Measurements from ENCODE around the gene PTPRB. TPM values are rescaled to one million over a fixed set of nuclear protein-coding genes. Genes with fewer than 3 reads are reported as not detected.

Gene PTPRB
- total RNA-seq, 1 experiment from 2014 or later = not detected

DNA sequence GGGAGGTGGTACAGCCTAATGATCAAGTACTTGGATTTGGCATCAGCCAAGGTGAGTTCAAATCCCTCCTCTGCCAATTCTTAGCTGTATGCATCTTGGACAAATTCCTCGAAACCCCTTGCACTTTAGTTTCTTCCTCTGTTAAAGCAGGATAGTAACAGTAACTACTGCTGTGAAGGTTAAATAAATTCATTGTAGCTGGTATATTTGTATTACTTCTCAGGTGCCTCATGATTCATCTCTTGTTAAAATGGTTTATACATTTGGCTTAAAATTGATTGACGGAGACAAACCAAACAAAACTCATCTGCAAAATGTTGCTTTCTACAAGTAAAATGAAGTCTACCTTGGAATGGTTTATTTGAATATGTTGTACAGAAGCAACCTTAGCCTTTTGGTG, 2.3 kb upstream of the PTPRB start:
- Histone ChIP-seq H3K9me3 (ENCODE audit: low read depth, low read length, poor library complexity, severe bottlenecking) (no peaks in the 10 kb centered on the region), H3K27me3 (replicated peaks; ENCODE audit: insufficient read depth, low read depth, low read length, poor library complexity) (no peaks in the 10 kb centered on the region), H3K4me3 (ENCODE audit: low read depth, low read length, poor library complexity, severe bottlenecking) (no peak overlapping the region), H3K4me1 (ENCODE audit: insufficient read depth, low read length, poor library complexity, severe bottlenecking) (no peaks in the 10 kb centered on the region), H3K27ac (ENCODE audit: low read depth, low read length, poor library complexity, severe bottlenecking) (no peak overlapping the region), H3K36me3 (ENCODE audit: insufficient read depth, low read length, poor library complexity, severe bottlenecking) (no peaks in the 10 kb centered on the region)
- POLR2A ChIA-PET (ENCODE audit: low non-redundant PET) = no interaction called here
- no TSS peak for BruUV-seq (replicated peaks)
- intact Hi-C loops (cut with micrococcal nuclease; ENCODE audit: unreplicated experiment) = no loop called here
- DNase-seq (ENCODE audit: low spot score) = no peak
- CTCF ChIA-PET = no interaction called here
- TF ChIP-seq EZH2 (IDR thresholded peaks at IDR 0.05; ENCODE audit: borderline replicate concordance, low read depth, low read length, poor library complexity, severe bottlenecking) = no peak
- TF ChIP-seq, protein P1, sequence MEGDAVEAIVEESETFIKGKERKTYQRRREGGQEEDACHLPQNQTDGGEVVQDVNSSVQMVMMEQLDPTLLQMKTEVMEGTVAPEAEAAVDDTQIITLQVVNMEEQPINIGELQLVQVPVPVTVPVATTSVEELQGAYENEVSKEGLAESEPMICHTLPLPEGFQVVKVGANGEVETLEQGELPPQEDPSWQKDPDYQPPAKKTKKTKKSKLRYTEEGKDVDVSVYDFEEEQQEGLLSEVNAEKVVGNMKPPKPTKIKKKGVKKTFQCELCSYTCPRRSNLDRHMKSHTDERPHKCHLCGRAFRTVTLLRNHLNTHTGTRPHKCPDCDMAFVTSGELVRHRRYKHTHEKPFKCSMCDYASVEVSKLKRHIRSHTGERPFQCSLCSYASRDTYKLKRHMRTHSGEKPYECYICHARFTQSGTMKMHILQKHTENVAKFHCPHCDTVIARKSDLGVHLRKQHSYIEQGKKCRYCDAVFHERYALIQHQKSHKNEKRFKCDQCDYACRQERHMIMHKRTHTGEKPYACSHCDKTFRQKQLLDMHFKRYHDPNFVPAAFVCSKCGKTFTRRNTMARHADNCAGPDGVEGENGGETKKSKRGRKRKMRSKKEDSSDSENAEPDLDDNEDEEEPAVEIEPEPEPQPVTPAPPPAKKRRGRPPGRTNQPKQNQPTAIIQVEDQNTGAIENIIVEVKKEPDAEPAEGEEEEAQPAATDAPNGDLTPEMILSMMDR (conservative IDR thresholded peaks at IDR 0.05; ENCODE audit: low read depth, low read length) = no peak

- Histone ChIP-seq H3K4me1 (ENCODE audit: insufficient read depth, low read length, poor library complexity, severe bottlenecking) (no peaks in the 10 kb centered on the region), H3K27me3 (replicated peaks; ENCODE audit: insufficient read depth, low read depth, low read length, poor library complexity) (no peaks in the 10 kb centered on the region), H3K4me3 (ENCODE audit: low read depth, low read length, poor library complexity, severe bottlenecking) (no peak overlapping the region), H3K27ac (ENCODE audit: low read depth, low read length, poor library complexity, severe bottlenecking) (no peak overlapping the region), H3K36me3 (ENCODE audit: insufficient read depth, low read length, poor library complexity, severe bottlenecking) (no peaks in the 10 kb centered on the region), H3K9me3 (ENCODE audit: low read depth, low read length, poor library complexity, severe bottlenecking) (no peaks in the 10 kb centered on the region)
- TF ChIP-seq, protein P1 (conservative IDR thresholded peaks at IDR 0.05; ENCODE audit: low read depth, low read length) = no peak
- TF ChIP-seq EZH2 (IDR thresholded peaks at IDR 0.05; ENCODE audit: borderline replicate concordance, low read depth, low read length, poor library complexity, severe bottlenecking) = no peak
- no TSS peak for BruUV-seq (replicated peaks)
- intact Hi-C loops (cut with micrococcal nuclease; ENCODE audit: unreplicated experiment) = no loop called here
- DNase-seq (ENCODE audit: low spot score) = no peak
- POLR2A ChIA-PET (ENCODE audit: low non-redundant PET) = no interaction called here
- CTCF ChIA-PET = no interaction called here
Observed at GRCh38 chr12:70638639-70639360, 1.6 kb upstream of the PTPRB start.

DNA sequence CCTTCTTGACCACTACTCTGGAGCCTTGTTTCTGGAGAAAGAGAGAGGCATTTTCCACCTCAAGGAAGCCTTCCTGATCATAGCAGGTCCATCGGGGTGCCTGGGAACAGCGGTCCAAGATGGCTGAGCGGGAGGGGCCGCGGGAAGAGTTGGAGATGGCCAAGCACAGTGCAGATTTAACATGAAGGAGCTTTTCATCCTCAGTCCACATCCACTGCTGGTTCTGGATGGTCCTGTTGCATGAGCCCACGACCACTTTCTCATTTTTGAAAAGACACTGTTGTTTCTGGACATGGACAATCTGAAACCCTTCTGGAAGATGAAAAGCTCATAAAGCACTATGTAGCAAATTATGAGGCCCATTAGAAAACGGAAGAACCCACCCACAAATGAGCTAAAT, 1.5 kb downstream of the PTPRB start:
- Histone ChIP-seq H3K4me3 (ENCODE audit: low read depth, low read length, poor library complexity, severe bottlenecking) (no peak overlapping the region), H3K36me3 (ENCODE audit: insufficient read depth, low read length, poor library complexity, severe bottlenecking) (no peaks in the 10 kb centered on the region), H3K27me3 (replicated peaks; ENCODE audit: insufficient read depth, low read depth, low read length, poor library complexity) (no peaks in the 10 kb centered on the region), H3K4me1 (ENCODE audit: insufficient read depth, low read length, poor library complexity, severe bottlenecking) (no peaks in the 10 kb centered on the region), H3K9me3 (ENCODE audit: low read depth, low read length, poor library complexity, severe bottlenecking) (no peaks in the 10 kb centered on the region), H3K27ac (ENCODE audit: low read depth, low read length, poor library complexity, severe bottlenecking) (no peak overlapping the region)
- BruUV-seq (replicated peaks) = no TSS peak
- TF ChIP-seq, protein P1 (conservative IDR thresholded peaks at IDR 0.05; ENCODE audit: low read depth, low read length) = no peak
- no peak for TF ChIP-seq EZH2 (IDR thresholded peaks at IDR 0.05; ENCODE audit: borderline replicate concordance, low read depth, low read length, poor library complexity, severe bottlenecking)
- intact Hi-C loops (cut with micrococcal nuclease; ENCODE audit: unreplicated experiment) = no loop called here
- DNase-seq (ENCODE audit: low spot score) = no peak
- POLR2A ChIA-PET (ENCODE audit: low non-redundant PET) = no interaction called here
- CTCF ChIA-PET = no interaction called here
